H1 (cell line): ENCODE data around the gene GRIK2. TPM values are rescaled to one million over a fixed set of nuclear protein-coding genes. Genes with fewer than 3 reads are reported as not detected.

Experiments
- CHD7 ChIP-seq: fragments of 300-600 bp; sonication (generic); IDR thresholded peaks from 2 replicates; pipeline ENCODE4 v1.7.1; 2012; ENCODE audit warnings: low read length, moderate library complexity, mild to moderate bottlenecking, inconsistent platforms; ENCODE audit not compliant: insufficient replicate concordance
- polyA plus RNA-seq, 7 experiments: library from polyadenylated mRNA; depleted of rRNA in 3 of 7; stranded (reverse) in 5 of 7; unstranded in 2 of 7; fragments of >200 nt in 5 of 7; fragments of 200-250 nt in 2 of 7; gene quantifications; 1 replicate in 5 of 7; 2 replicates in 1 of 7; 4 replicates in 1 of 7; pipeline versions ENCODE4 v1.2.1 to v1.2.3, GENCODE V29; 2011 to 2013; ENCODE audit warnings: missing spikeins in 2 of 7, mixed read lengths in 2 of 7
- total RNA-seq: library from RNA; stranded (reverse); fragmentation: NEBNext Ultra II Directional; extraction: Animal tissue kit (Norgen Biotek cat#: 25700); gene quantifications from 2 replicates; pipeline ENCODE4 v1.2.1, GENCODE V29; 2021

GRIK2 gene
- total and polyA plus RNA-seq, 2 of the 8 experiments (the other 6 are each of a cell fraction or from before 2014, with no cell fraction given), result 1.8 to 2.2 TPM

- TF ChIP-seq CHD7, result peak; percentile 71
These were observed 257.0 kb downstream of the GRIK2 start (continued) for GRCh38 chr6:101650402-101651100.
